Fibroblast of skin of back (primary cell): ENCODE data around the gene GSTM4. TPM values are rescaled to one million over a fixed set of nuclear protein-coding genes. Genes with fewer than 3 reads are reported as not detected.

Source experiments
- DNase-seq: peaks from one replicate; pipeline ENCODE4 v3.0.0-alpha.2; 2013
- polyA plus RNA-seq, 2 experiments: library from polyadenylated mRNA; unstranded; fragments of 120-200 nt; gene quantifications; one replicate each; pipeline ENCODE4 v1.2.1, GENCODE V29; 2013; ENCODE audit not compliant: insufficient read length in 2 of 2

Gene GSTM4
- polyA plus RNA-seq (2013, experiment 1 of 2; ENCODE audit: insufficient read length) = 12.6 TPM
- 16.8 TPM for polyA plus RNA-seq (2013, experiment 2 of 2; ENCODE audit: insufficient read length)

DNA sequence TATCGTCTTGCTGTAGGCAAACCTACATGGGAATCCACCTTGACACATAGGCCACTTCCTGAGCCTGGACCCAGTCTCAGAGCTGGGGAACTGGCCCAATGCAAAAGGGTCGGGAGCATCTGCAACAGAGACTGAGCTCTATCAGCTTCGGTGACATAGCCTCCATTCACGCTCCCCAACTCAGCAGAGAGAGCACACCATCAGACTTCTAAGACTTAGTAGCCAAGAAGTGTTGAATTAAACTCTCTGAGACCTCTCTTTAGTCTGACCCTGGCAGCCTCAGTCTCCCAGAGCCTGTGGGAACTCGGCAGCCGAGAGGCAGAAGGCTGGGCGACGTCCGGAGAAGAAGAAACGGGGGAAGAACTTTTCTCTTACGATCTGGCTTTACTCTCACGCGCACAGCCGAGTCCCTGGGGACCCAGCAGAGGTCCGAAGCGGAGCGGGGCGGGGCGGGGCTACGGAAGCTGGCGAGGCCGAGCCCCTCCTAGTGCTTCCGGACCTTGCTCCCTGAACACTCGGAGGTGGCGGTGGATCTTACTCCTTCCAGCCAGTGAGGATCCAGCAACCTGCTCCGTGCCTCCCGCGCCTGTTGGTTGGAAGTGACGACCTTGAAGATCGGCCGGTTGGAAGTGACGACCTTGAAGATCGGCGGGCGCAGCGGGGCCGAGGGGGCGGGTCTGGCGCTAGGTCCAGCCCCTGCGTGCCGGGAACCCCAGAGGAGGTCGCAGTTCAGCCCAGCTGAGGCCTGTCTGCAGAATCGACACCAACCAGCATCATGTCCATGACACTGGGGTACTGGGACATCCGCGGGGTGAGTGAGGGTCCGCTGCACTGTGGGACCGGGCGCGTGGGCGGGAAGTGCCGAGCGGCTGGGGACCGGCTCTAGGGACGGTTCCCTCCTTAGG lies at the start of gene GSTM4:
GSTM4 (plus strand) TSS at position 485 of the 905 bp plus-strand sequence; CDS start at position 776, 291 bp downstream.
- DNase-seq = peak; percentile 83

GRCh38 chr1:109609881-109610280 lies 46.0 kb upstream of the GSTM4 start:
- no peak for DNase-seq

- peak; percentile 60 for DNase-seq
Measured at GRCh38 chr1:109610609-109611307, 45.1 kb upstream of the GSTM4 start.

DNA sequence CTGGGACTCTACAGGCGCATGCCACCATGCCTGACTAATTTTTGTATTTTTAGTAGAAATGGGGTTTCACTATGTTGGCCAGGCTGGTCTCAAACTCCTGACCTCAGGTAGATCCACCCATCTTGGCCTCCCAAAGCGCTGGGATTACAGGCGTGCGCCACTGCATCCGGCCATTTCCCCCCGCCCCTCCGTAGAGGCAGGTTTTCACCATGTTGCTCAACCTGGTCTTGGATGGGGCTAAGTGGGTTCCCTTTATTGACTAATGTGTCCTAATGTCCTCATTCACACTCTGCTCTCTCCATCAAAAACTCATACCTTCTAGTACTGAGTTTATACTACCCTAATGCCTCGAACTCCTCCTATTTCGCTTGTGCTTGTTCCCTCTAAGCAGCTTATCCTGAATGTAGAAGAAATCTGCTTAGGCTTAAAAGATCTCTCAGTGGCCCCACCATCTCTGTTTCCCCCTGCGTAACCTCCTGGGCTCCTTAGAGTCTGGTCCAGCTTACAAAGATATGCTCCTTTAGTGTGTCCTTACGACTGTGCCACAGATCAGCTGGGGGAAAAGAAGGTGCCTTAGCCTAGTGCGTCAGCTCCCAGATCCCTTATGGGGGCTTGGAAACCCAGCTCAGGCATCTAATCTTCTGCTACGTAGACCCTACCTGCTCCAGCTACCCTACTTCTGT lies 44.5 kb upstream of the GSTM4 start:
- DNase-seq = no peak

GRCh38 chr1:109613361-109614147 lies 42.3 kb upstream of the GSTM4 start:
- DNase-seq = peak; percentile 37

DNA sequence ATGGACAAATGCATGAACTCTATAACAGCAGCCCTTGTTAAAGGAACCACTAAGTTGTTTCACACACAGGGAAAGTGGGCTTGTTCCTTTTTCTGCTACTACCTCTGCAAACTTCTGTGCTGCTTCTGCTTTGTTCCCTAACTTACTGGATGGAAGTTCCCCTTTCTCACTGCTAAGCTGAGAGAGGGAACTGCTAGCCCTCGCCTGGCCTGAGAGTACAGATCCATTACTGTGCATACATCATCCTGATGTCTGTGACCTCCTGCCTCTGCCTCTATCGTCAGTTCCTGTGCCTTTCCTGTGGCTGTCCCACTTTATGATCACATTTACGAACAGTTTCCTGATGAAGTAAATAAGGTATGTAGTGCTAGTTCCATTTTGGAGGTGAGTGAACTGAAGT lies 40.0 kb upstream of the GSTM4 start:
- no peak for DNase-seq

GRCh38 chr1:109616391-109616790 lies 39.5 kb upstream of the GSTM4 start:
- DNase-seq = no peak

DNA sequence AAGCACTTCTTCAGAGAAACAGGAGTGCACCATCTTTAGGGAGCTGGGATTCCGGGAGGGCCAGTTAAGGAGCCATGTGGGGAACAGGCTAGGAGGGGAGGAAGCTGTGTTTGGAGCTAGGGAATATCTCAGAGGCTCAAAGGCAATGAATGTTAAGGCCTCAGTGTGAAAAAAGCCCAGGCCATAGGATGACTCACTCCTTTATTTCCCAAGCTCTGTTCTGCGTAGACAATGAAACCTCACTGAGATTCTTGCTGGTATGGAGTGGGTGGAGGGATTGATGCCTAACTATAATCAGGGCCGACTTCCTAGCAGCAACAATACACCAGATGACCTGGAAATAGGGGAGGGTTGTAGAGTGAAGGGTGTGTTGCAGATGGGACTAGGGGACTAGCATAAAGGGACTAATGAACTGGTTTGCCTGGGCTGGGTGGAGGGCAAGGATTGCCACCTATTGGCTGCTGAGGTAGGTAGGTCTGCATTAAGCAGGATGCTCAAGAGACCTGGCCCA lies 38.6 kb upstream of the GSTM4 start:
- peak; percentile 83 for DNase-seq

DNA sequence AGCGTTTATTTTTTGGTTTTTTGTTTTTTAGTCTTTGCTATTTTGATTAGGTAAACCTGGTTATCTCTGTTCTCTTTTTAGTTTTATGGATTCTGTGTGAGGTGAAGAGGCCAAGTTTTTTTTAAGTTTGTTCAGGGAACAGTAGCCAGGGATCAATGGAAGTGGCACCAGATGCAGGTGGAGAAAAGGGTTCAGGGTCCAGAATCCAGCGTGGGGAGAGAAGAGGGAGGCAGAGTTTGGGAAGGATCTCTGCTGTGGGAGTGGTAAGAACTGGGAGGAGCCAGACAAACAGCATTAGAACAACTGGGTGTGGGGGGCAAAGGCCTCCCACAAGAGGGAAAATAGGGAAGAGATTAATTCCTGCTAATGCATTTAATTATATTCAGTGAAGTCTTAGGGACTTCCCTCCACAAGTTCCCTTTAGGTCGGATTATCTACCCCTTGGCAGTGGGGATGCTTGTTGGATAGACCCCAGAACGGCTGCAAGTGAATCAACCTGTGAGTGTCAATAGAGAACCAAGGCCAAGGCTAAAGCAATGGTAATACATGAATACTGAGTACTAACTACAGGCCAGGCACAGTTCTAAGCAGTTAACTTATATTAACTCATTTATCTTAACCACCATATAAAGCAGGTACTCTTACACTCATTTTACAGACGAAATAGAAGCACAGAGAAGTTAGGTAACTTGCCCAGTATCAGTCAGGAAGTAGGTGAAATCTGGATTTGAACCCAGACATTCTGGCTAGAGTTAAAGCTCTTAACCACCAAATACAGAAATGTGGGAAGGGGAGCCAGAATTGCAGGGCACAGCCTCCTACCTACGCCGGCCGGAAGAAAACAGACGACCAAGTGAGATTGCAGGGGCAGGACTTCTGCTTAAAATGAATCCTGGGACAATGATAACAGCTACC lies 37.0 kb upstream of the GSTM4 start:
- DNase-seq = no peak

DNA sequence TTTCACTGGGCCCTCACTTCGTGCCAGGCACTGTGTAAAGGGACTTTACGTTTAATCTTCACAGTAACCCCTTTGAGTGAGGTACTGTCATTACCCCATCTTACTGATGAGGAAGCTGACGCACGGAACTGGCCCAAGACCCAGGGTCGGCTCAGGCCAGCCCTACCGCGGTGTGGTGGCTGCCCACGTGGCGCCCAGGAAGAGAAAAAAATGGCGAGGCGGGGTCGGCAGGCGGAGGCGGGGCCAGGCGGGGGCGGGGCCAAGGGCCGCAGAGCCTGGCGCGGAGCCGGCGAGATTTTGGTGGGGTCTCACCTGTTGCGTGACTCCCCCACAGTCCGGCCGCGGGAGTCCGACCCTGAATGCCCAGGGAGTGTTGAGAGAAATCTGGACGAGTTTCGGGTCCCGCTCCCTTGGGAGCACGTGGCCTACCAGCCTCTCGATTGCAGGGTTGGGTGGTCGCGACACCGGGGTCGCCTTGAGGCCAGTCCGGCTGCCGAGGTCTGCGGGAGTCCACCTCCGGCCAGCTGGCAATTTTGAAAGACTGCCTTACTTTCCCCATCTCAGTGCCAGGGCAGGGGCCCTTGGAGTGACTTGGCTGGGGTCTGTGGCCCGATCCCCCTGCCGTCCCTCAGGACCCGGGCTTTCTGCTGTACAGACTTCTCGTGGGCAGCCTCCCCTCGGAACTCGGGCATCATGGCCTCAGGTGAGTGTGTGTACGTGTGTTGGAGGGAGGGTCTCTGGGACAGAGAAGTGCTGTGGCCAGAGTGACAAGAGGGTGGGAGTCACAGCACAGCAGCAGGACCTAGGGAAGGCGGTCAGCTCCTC lies 36.1 kb upstream of the GSTM4 start, which contains the start of the genes AMPD2 and GNAT2:
AMPD2 (plus strand) TSS at position 262 of the 825 bp plus-strand sequence. CDS start 1,339 bp downstream, outside the sequence.
GNAT2 (minus strand) TSS at position 41 of the 825 bp plus-strand sequence. CDS start 6,746 bp downstream, outside the sequence.
- peak; percentile 80 for DNase-seq

GRCh38 chr1:109620401-109620791 lies 35.5 kb upstream of the GSTM4 start:
- DNase-seq = peak; percentile 71

DNA sequence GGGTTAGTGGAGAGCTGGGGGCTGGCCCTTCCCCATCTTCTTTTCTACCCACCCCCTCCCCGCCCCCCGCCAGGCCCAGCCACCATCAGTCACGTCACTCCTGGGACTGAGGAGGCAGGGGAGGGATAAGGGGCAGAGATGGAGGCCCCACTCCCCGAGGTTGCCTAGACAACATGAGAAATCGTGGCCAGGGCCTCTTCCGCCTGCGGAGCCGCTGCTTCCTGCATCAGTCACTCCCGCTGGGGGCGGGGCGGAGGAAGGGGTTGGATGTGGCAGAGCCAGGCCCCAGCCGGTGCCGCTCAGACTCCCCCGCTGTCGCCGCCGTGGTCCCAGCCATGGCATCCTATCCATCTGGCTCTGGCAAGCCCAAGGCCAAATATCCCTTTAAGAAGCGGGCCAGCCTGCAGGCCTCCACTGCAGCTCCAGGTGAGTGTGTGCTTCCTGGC lies 35.0 kb upstream of the GSTM4 start:
- peak; percentile 97 for DNase-seq

- no peak for DNase-seq
Measured at GRCh38 chr1:109621379-109622136, 34.3 kb upstream of the GSTM4 start.

- no peak for DNase-seq
Measured at GRCh38 chr1:109622137-109622892, 33.6 kb upstream of the GSTM4 start.

DNA sequence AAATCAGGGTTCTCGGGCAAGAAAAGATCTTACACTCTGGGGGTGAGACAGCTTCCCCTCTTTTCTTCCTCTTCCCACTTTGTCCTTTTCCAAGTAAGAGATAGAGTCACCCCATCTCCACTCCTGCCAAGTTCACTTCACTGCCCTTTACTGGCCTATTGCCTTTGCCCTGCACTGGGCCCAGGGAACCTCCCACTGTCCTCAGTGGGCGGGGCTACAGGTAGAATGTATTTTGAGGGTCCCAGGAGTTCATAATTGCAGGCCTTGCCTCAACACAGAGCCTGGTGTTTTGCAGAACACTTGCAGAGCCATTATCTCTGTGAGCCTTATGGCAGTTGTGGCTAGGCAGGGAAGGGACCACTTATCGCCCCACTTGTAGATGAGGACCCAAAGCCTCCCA lies 33.0 kb upstream of the GSTM4 start:
- no peak for DNase-seq

GRCh38 chr1:109623601-109624161 lies 32.2 kb upstream of the GSTM4 start:
- no peak for DNase-seq

- no peak for DNase-seq
Measured at GRCh38 chr1:109624201-109625010, 31.5 kb upstream of the GSTM4 start.
